Endothelial cell of umbilical vein (primary cell): ENCODE results near the gene SMIM41. TPM values are rescaled to one million over a fixed set of nuclear protein-coding genes. Genes with fewer than 3 reads are reported as not detected.

Experiments used
- BruUV-seq: library from RNA; stranded (reverse); fragments of 400-500 nt; replicated peaks from 2 replicates; lab custom pipeline; 2021; lab: Mats Ljungman, UMichigan
- CTCF ChIA-PET: fragments of 300-600, 350-600 bp; sonication (Branson Sonifier 250); formaldehyde crosslinking; loops from one replicate; lab custom pipeline; 2021; ENCODE audit warnings: antibody characterized with exemption, inconsistent platforms; lab: Charles Lee
- POLR2A ChIA-PET: fragments of 300-600, 350-600 bp; sonication (Branson Sonifier 250); formaldehyde crosslinking; loops from one replicate; lab custom pipeline; 2021; ENCODE audit warnings: antibody characterized with exemption, inconsistent platforms; lab: Charles Lee
- DNase-seq: peaks from one replicate; pipeline ENCODE4 v3.0.0-alpha.2; 2011; ENCODE audit warnings: low read depth, low spot score
- FAIRE-seq: peaks from 2 replicates; lab custom pipeline; 2011; peaks lifted over from hg19 to GRCh38; lab: Jason Lieb, UNC
- H2AFZ ChIP-seq: 2 replicates; pipeline ENCODE4 v1.6.0; 2012; ENCODE audit warnings: low read depth, low read length, control low read depth, inconsistent platforms
- H3K27ac ChIP-seq: 2 replicates; pipeline ENCODE4 v1.5.1; 2011; ENCODE audit warnings: low read depth, mild to moderate bottlenecking, control low read depth, low read length, moderate library complexity; ENCODE audit not compliant: insufficient read depth
- H3K27me3 ChIP-seq, 2 experiments: 2 replicates each; pipeline versions ENCODE4 v1.6.0 to v1.6.1; 2011; ENCODE audit warnings: low read length in 2 of 2, mixed read lengths in 1 of 2; ENCODE audit not compliant: control insufficient read depth in 2 of 2, insufficient read depth in 2 of 2
- H3K36me3 ChIP-seq, 2 experiments: 2 replicates in 1 of 2; 3 replicates in 1 of 2; pipeline ENCODE4 v1.5.1; 2011; ENCODE audit warnings: low read length in 2 of 2, mild to moderate bottlenecking in 1 of 2, moderate library complexity in 1 of 2; ENCODE audit not compliant: control insufficient read depth in 2 of 2, insufficient read depth in 2 of 2; ENCODE audit errors: extremely low read depth in 1 of 2
- H3K4me1 ChIP-seq: 3 replicates; pipeline ENCODE4 v1.5.1; 2011; ENCODE audit warnings: mild to moderate bottlenecking, low read length; ENCODE audit not compliant: control insufficient read depth, insufficient read depth; ENCODE audit errors: extremely low read depth
- H3K4me2 ChIP-seq: 2 replicates; pipeline ENCODE4 v1.6.1; 2011; ENCODE audit warnings: low read length, control low read depth, mixed read lengths; ENCODE audit not compliant: insufficient read depth
- H3K4me3 ChIP-seq, 3 experiments: fragments of 200-600 bp in 1 of 3; sonication (generic), shearing (Covaris generic) in 1 of 3; replicated peaks in 1 of 3; 2 replicates each; pipeline ENCODE4 v1.5.1; 2011 to 2016; ENCODE audit warnings: control low read depth in 3 of 3, low read length in 3 of 3, mild to moderate bottlenecking in 2 of 3, inconsistent platforms in 1 of 3, low read depth in 1 of 3, moderate library complexity in 1 of 3; ENCODE audit not compliant: insufficient read depth in 1 of 3
- H3K79me2 ChIP-seq: 2 replicates; pipeline ENCODE4 v1.6.0; 2012; ENCODE audit warnings: low read length, inconsistent platforms; ENCODE audit not compliant: control insufficient read depth, insufficient read depth
- H3K9ac ChIP-seq: replicated peaks from 2 replicates; pipeline ENCODE3; 2011; ENCODE audit warnings: low read length, control low read depth; ENCODE audit not compliant: insufficient read depth; ENCODE audit errors: extremely low read depth
- H3K9me1 ChIP-seq: replicated peaks from 3 replicates; pipeline ENCODE4 v1.6.0; 2011; ENCODE audit warnings: mild to moderate bottlenecking, low read length; ENCODE audit not compliant: control insufficient read depth, insufficient read depth; ENCODE audit errors: extremely low read depth
- H3K9me3 ChIP-seq: replicated peaks from 2 replicates; pipeline ENCODE4 v1.5.1; 2012; ENCODE audit warnings: low read length, inconsistent platforms; ENCODE audit not compliant: control insufficient read depth, insufficient read depth
- H4K20me1 ChIP-seq: replicated peaks from 2 replicates; pipeline ENCODE3; 2011; ENCODE audit warnings: mild to moderate bottlenecking, low read length; ENCODE audit not compliant: control insufficient read depth, insufficient read depth; ENCODE audit errors: extremely low read depth
- CTCF ChIP-seq, 2 donors: IDR thresholded peaks; 1 replicate in 1 of 2; 2 replicates in 1 of 2; pipeline ENCODE4 v1.5.1; 2011; ENCODE audit warnings: low read length in 2 of 2, mild to moderate bottlenecking in 2 of 2, moderate library complexity in 2 of 2, control low read depth in 1 of 2, inconsistent platforms in 1 of 2, low read depth in 1 of 2; ENCODE audit not compliant: insufficient read depth in 1 of 2; ENCODE audit errors: extremely low read depth in 1 of 2
- EZH2 ChIP-seq: IDR thresholded peaks from 2 replicates; pipeline ENCODE4 v1.6.1; 2012; ENCODE audit warnings: borderline replicate concordance, low read depth, mild to moderate bottlenecking, moderate library complexity, low read length, inconsistent platforms; ENCODE audit not compliant: severe bottlenecking
- GATA2 ChIP-seq: IDR thresholded peaks from 2 replicates; pipeline ENCODE4 v1.7.0; 2011; ENCODE audit warnings: low read depth, mild to moderate bottlenecking, moderate library complexity, mixed read lengths, low read length; ENCODE audit not compliant: insufficient read length, insufficient read depth
- MYC ChIP-seq: IDR thresholded peaks from one replicate; pipeline ENCODE4 v1.6.1; 2011; ENCODE audit warnings: mild to moderate bottlenecking, low read depth, low read length
- POLR2A ChIP-seq: IDR thresholded peaks from 2 replicates; pipeline ENCODE4 v1.6.1; 2012; ENCODE audit warnings: low read depth, mild to moderate bottlenecking, control low read depth, low read length
- POLR2AphosphoS5 ChIP-seq: IDR thresholded peaks from 2 replicates; pipeline ENCODE4 v1.6.1; 2012; ENCODE audit warnings: low read depth, mild to moderate bottlenecking, control low read depth, low read length, moderate library complexity; ENCODE audit not compliant: insufficient read depth
- dilution Hi-C: fragments of 300-500 bp; cut with MboI; formaldehyde crosslinking; loops from one replicate; pipeline ENCODE4 v1.15.0; 2019; ENCODE audit warnings: low sequenced_read_pairs; ENCODE audit not compliant: extremely low pct_ligation_motif_present
- intact Hi-C: fragments of 100-400 bp; cut with micrococcal nuclease; formaldehyde crosslinking; loops from one replicate; pipeline ENCODE4 v1.10.0; 2022
- polyA plus RNA-seq, 4 experiments: library from polyadenylated mRNA; depleted of rRNA in 3 of 4; stranded (reverse) in 3 of 4; unstranded in 1 of 4; fragments of >200 nt; gene quantifications; 2 replicates each; pipeline versions ENCODE4 v1.2.1 to v1.2.3, GENCODE V29; 2011 to 2012; ENCODE audit warnings: missing spikeins in 1 of 4
- total RNA-seq: library from RNA; stranded (reverse); gene quantifications from 2 replicates; pipeline ENCODE4 v1.2.3, GENCODE V29; 2021

Gene SMIM41
- total and polyA plus RNA-seq, 2 donors (not counting 3 experiments of a cell fraction or from before 2014, with no cell fraction given), result not detected

DNA sequence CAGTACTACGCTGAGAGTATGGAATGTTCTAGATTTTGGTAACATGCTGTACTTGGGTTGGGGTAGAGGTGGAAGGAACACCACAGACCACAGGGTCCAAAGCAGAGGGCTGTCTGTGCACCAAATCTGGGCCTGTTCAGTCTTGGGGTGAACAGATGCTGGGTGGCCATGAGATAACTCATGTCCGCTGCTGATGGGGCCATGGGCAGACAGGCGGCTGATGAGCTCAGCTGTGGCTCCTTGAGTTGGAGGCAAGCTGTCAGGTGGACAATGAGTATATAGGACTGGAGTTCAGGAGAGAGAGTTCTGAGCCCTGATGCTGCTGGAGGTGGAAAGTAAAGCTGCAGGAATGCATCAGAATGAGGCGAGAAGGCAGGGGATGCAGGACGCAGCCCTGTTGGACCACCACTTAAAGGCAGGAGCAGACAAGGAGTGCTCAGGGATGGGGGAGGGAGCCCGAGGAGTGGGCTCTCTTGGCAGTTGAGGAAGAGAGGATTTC, 6.2 kb downstream of the SMIM41 start:
- H3K4me2 ChIP-seq, result no peak overlapping the region
- no peaks in the 10 kb centered on the region for H4K20me1 ChIP-seq
- intact Hi-C loops (no loop called here), dilution Hi-C loops (no loop called here)
- no peak overlapping the region for H3K9ac ChIP-seq
- ChIA-PET POLR2A (no interaction called here), CTCF (interaction anchor here (0.6 to 12.8 kb wide), 6 partner anchors 14 to 60 kb away, joined by 3 to 452 read pairs (median 4); no protein-coding TSS in a partner anchor)
- no peaks in the 10 kb centered on the region for H3K9me1 ChIP-seq
- no peaks in the 10 kb centered on the region for H3K9me3 ChIP-seq
- H3K27me3 ChIP-seq, result peaks cover 4 to 7% of the 10 kb centered on the region in 2 experiments
- TF ChIP-seq MYC (no peak), POLR2AphosphoS5 (no peak), EZH2 (no peak), GATA2 (no peak), POLR2A (no peak), CTCF (IDR thresholded peaks at IDR 0.05; ENCODE audit: extremely low read depth in 1 of 2, insufficient read depth in 1 of 2, low read depth in 1 of 2, low read length in 2 of 2) (no peak)
- H3K4me3 ChIP-seq, result no peak overlapping the region
- FAIRE-seq (no peak), DNase-seq (no peak)
- no peak overlapping the region for H3K27ac ChIP-seq
- H3K4me1 ChIP-seq, result peaks cover 5% of the 10 kb centered on the region
- no TSS peak for BruUV-seq
- H3K36me3 ChIP-seq, result no peaks in the 10 kb centered on the region
- no peaks in the 10 kb centered on the region for H3K79me2 ChIP-seq
- H2AFZ ChIP-seq, result no peak overlapping the region
